HG03196 (cell line): ENCODE results near the gene GPRC5D.

Source experiments
- ATAC-seq: cut with Tn5 transposase; IDR thresholded peaks from one replicate; pipeline ENCODE4 v1.9.1; 2021; ENCODE audit not compliant: unreplicated experiment

GPRC5D gene

GRCh38 chr12:12979731-12980259 is 27.8 kb upstream of the GPRC5D start:
- ATAC-seq, result no peak

GRCh38 chr12:12979126-12979525 is 27.2 kb upstream of the GPRC5D start:
- no peak for ATAC-seq

DNA sequence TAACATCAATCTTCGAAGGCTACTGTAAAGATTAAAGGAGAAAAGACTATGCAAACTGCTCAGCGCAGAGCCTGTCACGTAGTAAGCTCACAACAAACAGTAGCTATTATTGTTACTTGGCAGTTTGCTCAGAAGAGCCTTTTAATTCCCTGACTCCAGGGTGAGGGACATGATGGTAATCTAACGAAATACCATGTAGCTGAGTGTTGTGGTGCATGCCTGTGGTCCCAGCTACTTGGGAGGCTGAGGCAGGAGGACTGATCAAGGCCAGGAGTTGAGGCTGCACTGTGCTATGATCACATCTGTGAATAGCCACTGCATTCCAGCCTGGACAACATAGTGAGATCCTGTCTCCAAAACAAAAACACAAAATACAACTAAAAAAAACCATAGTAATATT is 25.3 kb upstream of the GPRC5D start:
- no peak for ATAC-seq

GRCh38 chr12:12976366-12976765 is 24.4 kb upstream of the GPRC5D start:
- no peak for ATAC-seq

DNA sequence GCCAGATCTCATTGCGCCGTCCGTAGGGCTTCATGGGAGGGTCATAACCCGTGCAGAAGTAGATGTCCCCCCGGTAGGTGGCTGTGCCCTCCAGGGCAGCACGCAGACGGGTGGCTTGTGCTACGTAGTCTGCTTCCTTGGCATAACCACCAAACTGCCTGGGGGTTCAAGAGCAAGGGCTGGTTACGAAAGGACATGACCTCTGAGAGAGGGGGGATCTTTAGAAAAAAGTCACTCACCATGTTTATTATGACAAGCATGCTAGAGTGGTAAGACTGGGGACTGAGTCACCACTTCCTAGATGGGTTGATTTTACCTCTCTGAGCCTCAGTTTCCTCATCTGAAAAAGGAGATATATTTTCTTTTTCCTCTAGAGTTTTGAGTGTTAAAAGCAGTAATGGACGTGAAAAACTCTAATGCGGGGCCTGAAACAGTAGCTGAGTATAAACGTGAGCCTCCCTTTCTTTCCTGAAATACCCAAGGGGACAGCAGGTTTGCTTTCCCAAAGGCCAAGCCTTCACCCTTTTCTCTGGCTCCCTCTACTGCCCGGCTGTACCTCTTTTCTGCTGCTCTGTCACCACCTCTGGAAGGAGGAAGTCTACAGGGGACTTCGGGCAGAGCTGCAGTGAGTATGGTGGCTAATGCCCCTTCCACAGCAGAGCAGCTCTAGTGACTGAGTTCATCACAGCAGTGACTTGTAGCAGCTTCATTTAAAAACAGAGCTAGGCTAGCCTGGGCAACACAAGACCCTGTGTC is 23.5 kb upstream of the GPRC5D start:
- no peak for ATAC-seq

GRCh38 chr12:12974211-12974610 is 22.2 kb upstream of the GPRC5D start:
- ATAC-seq, result no peak

DNA sequence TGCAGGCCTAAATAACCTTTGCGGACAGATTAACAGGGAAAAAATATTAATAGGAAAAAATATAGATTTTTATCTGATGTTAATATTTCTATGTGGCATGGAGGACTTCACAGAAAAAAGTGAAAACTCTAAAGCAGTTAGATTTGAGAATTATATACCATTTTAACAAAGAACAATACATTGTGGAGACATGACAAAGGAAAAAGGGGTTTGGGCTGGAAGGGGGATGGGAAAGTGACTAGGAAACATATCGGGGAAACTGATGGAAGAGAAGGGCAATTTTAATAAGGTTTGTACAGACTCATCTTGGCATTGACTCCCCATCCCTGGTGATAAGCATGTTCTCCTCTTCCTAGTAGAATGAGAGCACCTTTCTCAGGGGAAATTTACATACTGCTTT is 21.0 kb upstream of the GPRC5D start:
- ATAC-seq, result no peak

DNA sequence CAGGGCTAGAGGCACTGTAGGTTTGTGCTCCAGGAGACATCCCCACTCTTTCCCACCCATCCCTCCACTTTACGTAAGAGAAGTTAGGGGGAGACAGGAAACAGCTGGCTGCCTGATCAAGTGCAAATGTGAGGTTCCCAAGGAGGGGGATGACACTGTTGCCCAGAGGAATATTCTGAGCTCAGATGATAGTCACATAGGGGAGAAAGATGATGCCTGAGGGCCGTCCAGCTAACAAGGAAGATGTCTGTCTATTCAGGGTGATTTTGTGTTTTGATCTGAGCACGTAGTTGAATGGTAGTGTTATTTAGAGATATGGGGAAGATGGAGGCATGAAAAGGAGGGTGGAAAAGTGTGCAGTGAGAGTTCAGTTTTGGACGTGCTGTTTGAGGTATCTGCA is 13.9 kb upstream of the GPRC5D start:
- no peak for ATAC-seq

DNA sequence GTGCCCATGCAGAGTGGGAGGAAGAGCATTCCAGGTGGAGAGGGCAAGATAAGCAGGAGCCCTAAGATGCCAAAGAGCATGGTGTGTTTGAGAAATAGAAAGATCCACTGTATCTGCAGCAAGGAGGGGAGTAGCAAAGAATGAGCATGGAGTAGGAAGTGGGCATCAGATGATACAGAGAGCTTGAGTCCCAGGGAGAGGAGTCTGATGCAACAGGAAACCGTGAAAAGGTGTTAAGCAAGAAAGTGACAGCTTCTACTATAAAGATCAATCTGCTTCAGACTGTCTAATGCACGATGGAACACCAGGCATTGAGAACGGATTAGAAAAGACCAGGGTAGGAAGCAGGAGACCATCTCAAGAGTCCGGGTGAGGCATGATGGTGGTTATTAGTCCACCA is 12.3 kb upstream of the GPRC5D start:
- ATAC-seq, result no peak

DNA sequence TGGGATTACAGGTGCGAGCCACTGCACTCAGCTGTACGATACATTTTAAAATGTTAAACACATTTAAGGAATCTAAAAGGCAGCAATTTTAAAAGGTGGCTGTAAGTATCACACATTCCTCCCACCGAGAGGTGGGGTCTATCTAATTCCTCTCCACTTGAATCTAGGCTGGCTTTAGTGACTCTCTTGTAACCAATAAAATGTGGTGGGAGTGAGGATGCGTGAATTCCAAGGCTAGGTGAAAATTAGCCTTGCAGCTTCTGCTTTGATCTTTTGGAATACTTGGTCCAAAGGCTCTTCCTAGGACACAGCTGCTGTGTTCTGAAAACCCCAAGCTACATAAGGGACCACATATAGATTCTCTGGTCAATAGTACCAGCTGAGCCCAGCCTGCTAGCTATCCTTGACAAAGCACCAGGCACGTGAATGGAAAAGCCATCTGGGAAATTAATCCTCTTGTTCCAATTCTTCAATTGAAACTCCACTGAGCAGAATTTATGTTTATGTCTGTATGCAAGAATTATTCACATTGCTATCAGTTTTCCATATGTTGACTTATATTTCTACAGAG is 8.8 kb upstream of the GPRC5D start:
- no peak for ATAC-seq

DNA sequence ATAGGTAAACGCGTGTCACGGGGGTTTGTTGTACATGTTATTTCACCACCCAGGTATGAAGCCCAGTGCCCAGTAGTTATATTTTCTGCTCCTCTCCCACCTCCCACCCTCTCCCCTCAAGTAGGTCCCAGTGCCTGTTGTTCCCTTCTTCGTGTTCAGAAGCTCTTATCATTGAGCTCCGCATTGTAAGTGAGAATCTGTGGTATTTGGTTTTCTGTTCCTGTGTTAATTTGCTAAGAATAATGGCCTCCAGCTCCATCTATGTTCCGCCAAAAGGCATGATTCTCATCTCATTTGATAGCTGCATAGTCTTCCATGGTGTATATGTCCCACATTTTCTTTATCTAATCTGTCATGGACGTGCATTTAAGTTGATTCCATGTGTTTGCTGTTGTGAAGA is 6.9 kb upstream of the GPRC5D start:
- ATAC-seq, result no peak

GRCh38 chr12:12954878-12955625 is 3.1 kb upstream of the GPRC5D start:
- no peak for ATAC-seq

DNA sequence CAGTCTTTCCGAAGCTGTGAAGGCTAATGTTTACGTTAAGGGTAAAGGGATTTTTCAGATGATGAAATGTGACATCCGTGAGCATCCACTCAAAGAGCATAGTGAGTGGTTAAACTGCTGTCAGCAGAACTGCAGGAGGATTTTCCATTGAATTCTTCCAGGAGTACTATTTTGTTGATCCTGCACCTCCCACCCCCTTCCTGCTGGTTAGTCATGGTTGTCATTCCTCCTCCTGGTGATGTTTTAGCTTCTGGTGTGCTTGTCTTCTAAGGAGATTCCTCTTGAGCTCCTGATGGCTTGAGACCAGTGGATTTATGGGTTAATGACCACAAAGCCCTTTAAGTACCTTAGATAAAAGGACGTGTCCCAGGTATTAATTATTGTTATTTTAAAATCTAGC is 2.4 kb upstream of the GPRC5D start:
- ATAC-seq, result no peak

DNA sequence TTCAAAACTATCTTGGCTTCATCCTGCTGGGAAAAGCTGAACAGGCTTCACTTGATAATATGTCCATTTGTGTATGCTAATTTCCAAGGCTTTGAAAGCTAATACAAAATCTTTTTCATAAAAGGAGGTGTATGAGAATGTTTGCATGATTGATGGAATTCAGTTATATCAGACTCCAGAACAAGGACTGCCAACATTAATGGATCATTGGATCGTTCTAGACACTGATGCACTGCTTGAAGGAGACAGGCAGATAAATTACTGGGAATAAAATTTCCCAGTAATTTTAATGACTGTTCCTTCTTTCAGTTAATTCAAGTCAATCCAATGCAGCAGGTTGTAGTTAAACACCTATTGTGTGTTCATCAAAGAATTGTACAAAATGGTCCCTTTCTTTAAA is 466 bp downstream of the GPRC5D start:
- no peak for ATAC-seq

- no peak for ATAC-seq
Measured at GRCh38 chr12:12947902-12948301, 4.1 kb downstream of the GPRC5D start.

DNA sequence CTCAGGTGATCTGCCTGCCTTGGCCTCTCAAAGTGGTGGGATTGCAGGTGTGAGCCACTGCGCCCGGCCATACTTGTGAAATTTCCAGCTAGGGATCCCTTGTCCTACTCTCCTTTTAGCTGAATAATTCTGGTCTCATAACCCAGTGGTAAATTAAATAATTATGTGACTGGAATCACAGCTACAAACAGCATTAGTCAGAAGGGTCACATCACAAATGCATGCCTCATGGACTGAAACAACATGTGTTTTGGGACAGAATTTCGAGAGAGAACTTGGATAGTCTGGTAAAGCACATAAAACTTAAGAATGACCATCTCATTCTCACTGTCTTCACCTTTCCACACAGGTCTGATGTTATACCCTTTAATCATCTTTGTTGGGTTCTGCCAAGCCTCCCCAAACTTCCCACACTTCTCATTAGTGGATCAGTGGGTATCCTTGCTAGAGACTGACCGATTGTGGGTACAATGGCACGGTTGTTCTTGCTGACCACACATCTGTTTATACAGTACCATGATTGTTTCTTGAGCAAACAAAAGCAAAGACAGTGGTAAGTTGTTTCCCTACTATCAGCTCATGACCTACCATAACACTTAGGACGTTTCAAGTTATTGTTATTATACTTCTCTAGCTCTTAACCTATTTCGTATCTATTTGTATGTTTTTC is 5.1 kb downstream of the GPRC5D start:
- no peak for ATAC-seq

- no peak for ATAC-seq
Measured at GRCh38 chr12:12945591-12945990, 6.4 kb downstream of the GPRC5D start.

DNA sequence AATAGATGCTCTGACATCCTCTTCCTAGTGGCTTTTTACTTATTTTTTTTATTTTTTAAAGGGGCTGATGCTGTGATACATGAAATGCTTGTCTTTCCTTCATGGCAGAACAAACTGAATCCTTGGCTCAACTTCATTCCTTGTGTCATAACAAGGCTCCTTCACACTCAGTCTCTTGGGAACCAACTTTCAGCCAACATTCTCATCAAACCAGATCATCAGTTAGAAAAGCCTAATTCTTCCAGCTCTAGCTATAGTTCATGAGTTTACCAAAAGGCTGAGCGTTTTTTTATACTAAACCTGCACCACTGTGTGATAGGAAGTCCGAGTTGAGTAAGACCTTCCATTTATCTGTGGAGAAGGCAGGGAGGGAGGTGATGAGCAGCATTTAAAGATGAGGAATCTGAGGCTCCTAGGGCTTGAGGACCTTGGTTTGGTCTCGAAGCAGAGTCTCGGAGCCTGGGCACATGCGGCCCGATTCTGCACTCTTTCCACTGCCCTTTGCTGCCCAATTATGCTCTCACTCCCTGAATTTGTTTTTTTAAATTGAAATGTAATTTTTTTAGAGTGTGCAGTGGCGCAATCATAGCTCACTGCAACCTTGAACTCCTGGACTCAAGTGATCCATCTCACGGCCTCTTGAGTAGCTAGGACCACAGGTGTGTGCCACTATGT is 8.2 kb downstream of the GPRC5D start:
- no peak for ATAC-seq

GRCh38 chr12:12941450-12942350 is 10.3 kb downstream of the GPRC5D start:
- no peak for ATAC-seq

GRCh38 chr12:12939888-12940287 is 12.1 kb downstream of the GPRC5D start:
- ATAC-seq, result no peak
